ENCODE results near the gene SLC9A3. TPM values are rescaled to one million over a fixed set of nuclear protein-coding genes. Genes with fewer than 3 reads are reported as not detected.
A peak's percentile ranks its signal among the peaks of the same experiment; 100 is the strongest.

Gene SLC9A3
- total RNA-seq, 6 donors from 2014 or later, result 1.0 to 4.1 (median 1.9) TPM

GRCh38 chr5:446066-446882 lies 78.0 kb downstream of the SLC9A3 start:
- ATAC-seq (ENCODE audit: low FRiP score in 2 of 2) (no peak), DNase-seq (peak in 1 of 2 donors; percentile 6)
- no peak overlapping the region for H3K27ac ChIP-seq
- WGBS, 2 donors, result 87 to 95% methylated on average over 19 of the region's 19 CpGs
- H3K4me1 ChIP-seq, result peaks cover 18 to 47% (median 20%) of the 10 kb centered on the region in 4 donors
- peaks cover 0 to under 1% (median 0%) of the 10 kb centered on the region in 4 donors for H3K9me3 ChIP-seq
- no peak overlapping the region for H3K4me3 ChIP-seq
- H3K36me3 ChIP-seq, result peaks cover 26 to 53% (median 37%) of the 10 kb centered on the region in 4 donors
- no peak for TF ChIP-seq POLR2AphosphoS5 (IDR thresholded peaks at IDR 0.05)
- no peaks in the 10 kb centered on the region for H3K27me3 ChIP-seq

- no peak overlapping the region for H3K4me3 ChIP-seq
- no peaks in the 10 kb centered on the region for H3K9me3 ChIP-seq
- TF ChIP-seq CTCF (IDR thresholded peaks at IDR 0.05) (no peak), POLR2AphosphoS5 (IDR thresholded peaks at IDR 0.05) (no peak), EP300 (IDR thresholded peaks at IDR 0.05) (no peak), POLR2A (IDR thresholded peaks at IDR 0.05) (no peak)
- H3K36me3 ChIP-seq, result peaks cover 24 to 46% (median 34%) of the 10 kb centered on the region in 4 donors
- no peaks in the 10 kb centered on the region for H3K27me3 ChIP-seq
- peaks cover 18 to 47% (median 20%) of the 10 kb centered on the region in 4 donors for H3K4me1 ChIP-seq
- ATAC-seq (ENCODE audit: low FRiP score in 2 of 2) (no peak), DNase-seq (peak in 1 of 2 donors; percentile 8)
- no peak overlapping the region for H3K27ac ChIP-seq
- WGBS, 2 donors, result 93 to 95% methylated on average over 7 to 10 of the region's 10 CpGs
Measured at GRCh38 chr5:445591-445990, 78.7 kb downstream of the SLC9A3 start.

GRCh38 chr5:444226-444625 lies 80.0 kb downstream of the SLC9A3 start:
- Histone ChIP-seq H3K9me3 (no peaks in the 10 kb centered on the region), H3K4me3 (peak overlapping the region in 3 of 4 donors; percentile 92 to 97 (median 95)), H3K4me1 (peaks cover 18 to 47% (median 20%) of the 10 kb centered on the region in 4 donors), H3K36me3 (peaks cover 17 to 33% (median 28%) of the 10 kb centered on the region in 4 donors), H3K27ac (peak overlapping the region in 1 of 4 donors; percentile 86), H3K27me3 (no peaks in the 10 kb centered on the region)
- 83 to 88% methylated on average over 8 of the region's 8 CpGs for WGBS, 2 donors
- ATAC-seq (ENCODE audit: low FRiP score in 2 of 2) (no peak), DNase-seq (peak in 1 of 2 donors; percentile 10)
- no peak for TF ChIP-seq CTCF (IDR thresholded peaks at IDR 0.05)
- TF ChIP-seq POLR2AphosphoS5 (IDR thresholded peaks at IDR 0.05), result no peak
- no peak for TF ChIP-seq EP300 (IDR thresholded peaks at IDR 0.05)
- no peak for TF ChIP-seq POLR2A (IDR thresholded peaks at IDR 0.05)

- ATAC-seq (ENCODE audit: low FRiP score in 2 of 2) (no peak), DNase-seq (peak; percentile 22 to 79)
- 10 to 19% methylated on average over 2 to 51 of the region's 62 CpGs for WGBS, 2 donors
Measured at GRCh38 chr5:443239-444151, 80.8 kb downstream of the SLC9A3 start.

More at GRCh38 chr5:443239-444151, 80.8 kb downstream of the SLC9A3 start:
- peaks cover 11 to 25% (median 20%) of the 10 kb centered on the region in 4 donors for H3K36me3 ChIP-seq
- peak overlapping the region; percentile 92 to 97 (median 96) for H3K4me3 ChIP-seq
- no peaks in the 10 kb centered on the region for H3K9me3 ChIP-seq
- no peaks in the 10 kb centered on the region for H3K27me3 ChIP-seq
- no peak for TF ChIP-seq CTCF (IDR thresholded peaks at IDR 0.05)
- TF ChIP-seq EP300 (IDR thresholded peaks at IDR 0.05), result no peak
- peak in 1 of 4 donors; percentile 58 for TF ChIP-seq POLR2A (IDR thresholded peaks at IDR 0.05)
- no peak for TF ChIP-seq POLR2AphosphoS5 (IDR thresholded peaks at IDR 0.05)
- H3K4me1 ChIP-seq, result peaks cover 18 to 44% (median 20%) of the 10 kb centered on the region in 4 donors
- H3K27ac ChIP-seq, result peak overlapping the region; percentile 79 to 89 (median 86)
